HL-60 (cell line): ENCODE data around the gene PGLYRP4.

Experiments used
- DNase-seq, 2 experiments: peaks; one replicate each; pipeline ENCODE4 v3.0.0-alpha.2; 2010 to 2020; ENCODE audit warnings: low read depth in 1 of 2, low spot score in 1 of 2
- H3K27ac ChIP-seq: fragments of 250-450 bp; sonication (Bioruptor Pico); replicated peaks from 2 replicates; pipeline ENCODE4 v1.5.1; 2020; ENCODE audit warnings: mild to moderate bottlenecking, moderate library complexity
- H3K27me3 ChIP-seq: fragments of 250-450 bp; sonication (Bioruptor Pico); 2 replicates; pipeline ENCODE4 v1.5.1; 2021; ENCODE audit warnings: mild to moderate bottlenecking, moderate library complexity; ENCODE audit not compliant: insufficient read depth, poor library complexity, severe bottlenecking
- H3K4me3 ChIP-seq: replicated peaks from 2 replicates; pipeline ENCODE4 v1.5.1; 2011; ENCODE audit warnings: mild to moderate bottlenecking, control low read depth, low read length; ENCODE audit not compliant: insufficient read depth
- GABPA ChIP-seq: IDR thresholded peaks from 2 replicates; pipeline ENCODE4 v1.6.1; 2012; ENCODE audit warnings: low read depth
- POLR2AphosphoS5 ChIP-seq: IDR thresholded peaks from 2 replicates; pipeline ENCODE4 v1.6.1; 2012; ENCODE audit warnings: low read depth
- SPI1 ChIP-seq: IDR thresholded peaks from 2 replicates; pipeline ENCODE4 v1.6.1; 2012; ENCODE audit warnings: low read depth, mild to moderate bottlenecking, borderline replicate concordance
- TF ChIP-seq, protein P1 (sequence below): IDR thresholded peaks from 2 replicates; pipeline ENCODE4 v1.6.1; 2012; ENCODE audit warnings: low read depth; ENCODE audit not compliant: insufficient replicate concordance
- TF ChIP-seq, protein P2 (sequence below): IDR thresholded peaks from one replicate; pipeline ENCODE4 v1.5.1; 2011; ENCODE audit warnings: low read length, control low read depth, inconsistent platforms; ENCODE audit not compliant: insufficient read depth

Gene PGLYRP4

DNA sequence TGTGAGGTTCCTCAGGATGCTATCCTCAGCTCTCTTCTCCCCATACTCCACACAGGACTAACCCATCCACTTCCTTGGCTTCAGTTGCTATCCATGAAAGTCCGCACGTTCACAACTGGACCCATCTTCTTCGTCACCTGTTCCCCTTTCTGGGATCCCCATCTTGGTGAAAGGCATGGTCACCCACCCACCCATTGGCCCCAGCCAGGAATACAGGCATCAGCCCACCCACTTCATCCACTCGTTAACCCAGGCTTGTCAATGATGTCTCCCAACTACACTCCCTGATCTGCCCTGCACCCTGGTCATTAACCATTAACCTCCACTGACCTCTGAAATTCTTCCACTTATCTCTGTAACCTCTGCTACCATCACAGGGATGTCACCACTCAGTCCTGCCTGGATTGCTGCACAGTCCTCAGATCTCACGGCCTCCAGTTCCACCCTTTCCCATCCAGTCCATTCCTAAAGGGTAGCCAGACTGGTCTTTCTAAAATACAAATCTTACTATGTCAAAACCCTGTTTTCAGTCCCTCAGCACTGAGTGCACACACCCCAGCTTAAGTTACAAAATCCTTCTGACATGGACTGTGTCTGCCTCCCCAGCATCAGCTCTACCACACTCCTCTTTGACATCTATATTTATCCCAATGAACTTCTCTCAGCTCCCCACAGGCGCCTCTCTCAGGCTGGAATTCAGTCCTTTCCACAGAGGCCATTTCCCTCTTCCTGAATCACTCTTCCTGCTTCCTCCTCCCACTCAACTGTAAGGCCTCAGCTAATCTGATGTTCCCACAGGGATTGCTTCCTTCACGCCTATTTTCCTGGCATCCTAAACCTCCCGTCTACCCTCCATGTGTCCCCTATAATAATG, 10.4 kb downstream of the PGLYRP4 start:
- no peak for DNase-seq
- H3K27me3 ChIP-seq: no peaks in the 10 kb centered on the region
- TF ChIP-seq SPI1: no peak
- TF ChIP-seq, protein P1, sequence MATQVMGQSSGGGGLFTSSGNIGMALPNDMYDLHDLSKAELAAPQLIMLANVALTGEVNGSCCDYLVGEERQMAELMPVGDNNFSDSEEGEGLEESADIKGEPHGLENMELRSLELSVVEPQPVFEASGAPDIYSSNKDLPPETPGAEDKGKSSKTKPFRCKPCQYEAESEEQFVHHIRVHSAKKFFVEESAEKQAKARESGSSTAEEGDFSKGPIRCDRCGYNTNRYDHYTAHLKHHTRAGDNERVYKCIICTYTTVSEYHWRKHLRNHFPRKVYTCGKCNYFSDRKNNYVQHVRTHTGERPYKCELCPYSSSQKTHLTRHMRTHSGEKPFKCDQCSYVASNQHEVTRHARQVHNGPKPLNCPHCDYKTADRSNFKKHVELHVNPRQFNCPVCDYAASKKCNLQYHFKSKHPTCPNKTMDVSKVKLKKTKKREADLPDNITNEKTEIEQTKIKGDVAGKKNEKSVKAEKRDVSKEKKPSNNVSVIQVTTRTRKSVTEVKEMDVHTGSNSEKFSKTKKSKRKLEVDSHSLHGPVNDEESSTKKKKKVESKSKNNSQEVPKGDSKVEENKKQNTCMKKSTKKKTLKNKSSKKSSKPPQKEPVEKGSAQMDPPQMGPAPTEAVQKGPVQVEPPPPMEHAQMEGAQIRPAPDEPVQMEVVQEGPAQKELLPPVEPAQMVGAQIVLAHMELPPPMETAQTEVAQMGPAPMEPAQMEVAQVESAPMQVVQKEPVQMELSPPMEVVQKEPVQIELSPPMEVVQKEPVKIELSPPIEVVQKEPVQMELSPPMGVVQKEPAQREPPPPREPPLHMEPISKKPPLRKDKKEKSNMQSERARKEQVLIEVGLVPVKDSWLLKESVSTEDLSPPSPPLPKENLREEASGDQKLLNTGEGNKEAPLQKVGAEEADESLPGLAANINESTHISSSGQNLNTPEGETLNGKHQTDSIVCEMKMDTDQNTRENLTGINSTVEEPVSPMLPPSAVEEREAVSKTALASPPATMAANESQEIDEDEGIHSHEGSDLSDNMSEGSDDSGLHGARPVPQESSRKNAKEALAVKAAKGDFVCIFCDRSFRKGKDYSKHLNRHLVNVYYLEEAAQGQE: no peak
- TF ChIP-seq POLR2AphosphoS5: no peak
- TF ChIP-seq GABPA: no peak
- TF ChIP-seq, protein P2, sequence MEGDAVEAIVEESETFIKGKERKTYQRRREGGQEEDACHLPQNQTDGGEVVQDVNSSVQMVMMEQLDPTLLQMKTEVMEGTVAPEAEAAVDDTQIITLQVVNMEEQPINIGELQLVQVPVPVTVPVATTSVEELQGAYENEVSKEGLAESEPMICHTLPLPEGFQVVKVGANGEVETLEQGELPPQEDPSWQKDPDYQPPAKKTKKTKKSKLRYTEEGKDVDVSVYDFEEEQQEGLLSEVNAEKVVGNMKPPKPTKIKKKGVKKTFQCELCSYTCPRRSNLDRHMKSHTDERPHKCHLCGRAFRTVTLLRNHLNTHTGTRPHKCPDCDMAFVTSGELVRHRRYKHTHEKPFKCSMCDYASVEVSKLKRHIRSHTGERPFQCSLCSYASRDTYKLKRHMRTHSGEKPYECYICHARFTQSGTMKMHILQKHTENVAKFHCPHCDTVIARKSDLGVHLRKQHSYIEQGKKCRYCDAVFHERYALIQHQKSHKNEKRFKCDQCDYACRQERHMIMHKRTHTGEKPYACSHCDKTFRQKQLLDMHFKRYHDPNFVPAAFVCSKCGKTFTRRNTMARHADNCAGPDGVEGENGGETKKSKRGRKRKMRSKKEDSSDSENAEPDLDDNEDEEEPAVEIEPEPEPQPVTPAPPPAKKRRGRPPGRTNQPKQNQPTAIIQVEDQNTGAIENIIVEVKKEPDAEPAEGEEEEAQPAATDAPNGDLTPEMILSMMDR: no peak
- no peak overlapping the region for H3K4me3 ChIP-seq
- H3K27ac ChIP-seq: no peak overlapping the region

DNA sequence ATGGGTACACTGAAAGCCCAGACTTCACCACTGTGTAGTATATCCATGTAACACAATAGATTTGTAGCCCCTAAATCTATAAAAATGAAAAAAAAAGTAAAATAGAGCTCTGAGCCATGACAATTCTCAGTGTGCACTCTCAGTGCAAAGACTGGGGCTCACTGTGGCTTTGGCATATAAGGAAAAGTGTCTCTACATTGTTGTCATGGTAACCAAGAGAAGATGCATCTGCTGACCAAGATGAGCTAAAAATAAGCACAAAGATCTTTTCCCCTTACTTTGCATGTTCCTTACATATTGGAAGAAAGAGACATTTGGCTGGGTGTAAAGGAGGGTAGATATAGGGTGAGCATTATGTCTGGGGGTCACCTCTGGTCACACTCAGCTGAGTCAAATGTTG, 12.0 kb downstream of the PGLYRP4 start:
- no peak for DNase-seq
- no peak overlapping the region for H3K4me3 ChIP-seq
- H3K27ac ChIP-seq: no peak overlapping the region
- TF ChIP-seq SPI1 (no peak), GABPA (no peak)
- TF ChIP-seq, protein P1: no peak
- H3K27me3 ChIP-seq: no peaks in the 10 kb centered on the region

GRCh38 chr1:153333902-153334301, 14.7 kb downstream of the PGLYRP4 start:
- no peak for DNase-seq
- Histone ChIP-seq H3K27me3 (no peaks in the 10 kb centered on the region), H3K27ac (no peak overlapping the region), H3K4me3 (no peak overlapping the region)
- TF ChIP-seq, protein P1: no peak
- peak; percentile 80 for TF ChIP-seq SPI1
- no peak for TF ChIP-seq GABPA
- TF ChIP-seq POLR2AphosphoS5: no peak

DNA sequence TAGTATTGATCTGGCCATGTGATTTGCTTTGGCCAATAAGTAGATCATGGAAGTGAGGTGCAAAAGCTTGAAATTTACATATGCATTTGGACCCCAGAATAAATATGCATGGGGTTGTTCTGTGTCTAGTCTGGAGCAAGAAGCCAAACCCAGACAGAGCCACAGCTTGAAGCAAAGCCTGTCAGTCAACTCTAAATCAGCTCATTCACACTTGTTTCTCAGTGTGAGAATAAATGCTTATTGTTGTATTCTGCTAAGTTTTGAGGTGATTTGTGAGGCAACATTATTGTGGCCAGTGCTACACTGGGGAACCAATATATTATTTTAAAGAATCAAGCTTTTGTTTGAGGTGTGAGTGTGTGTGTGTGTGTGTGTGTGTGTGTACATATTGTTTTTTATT, 23.7 kb downstream of the PGLYRP4 start:
- H3K27ac ChIP-seq: no peak overlapping the region
- no peaks in the 10 kb centered on the region for H3K27me3 ChIP-seq
- no peak overlapping the region for H3K4me3 ChIP-seq
- DNase-seq: no peak
- TF ChIP-seq SPI1 (no peak), POLR2AphosphoS5 (no peak), GABPA (no peak)
- TF ChIP-seq, protein P1: no peak
- TF ChIP-seq, protein P2: no peak
